ENCODE results near the gene DYRK4.

GRCh38 chr12:4587108-4587507 is 25.1 kb downstream of the DYRK4 start:
- no peak for TF ChIP-seq CTCF (IDR thresholded peaks at IDR 0.05)
- TF ChIP-seq POLR2A (IDR thresholded peaks at IDR 0.05): no peak
- no peak for TF ChIP-seq POLR2AphosphoS5 (IDR thresholded peaks at IDR 0.05)

Data from breast epithelium (tissue), 3 donors.